Adrenal gland (tissue), 5 donors: ENCODE measurements around the gene TNFRSF11A.

Source experiments
- POLR2A ChIP-seq, 2 donors: fragments of 450-650 bp; IDR thresholded peaks; one replicate each; pipeline ENCODE4 v1.6.1; 2017; ENCODE audit warnings: antibody characterized with exemption in 2 of 2, mild to moderate bottlenecking in 2 of 2, moderate library complexity in 1 of 2
- TF ChIP-seq, protein P1 (sequence below), 6 experiments: fragments of 450-650 bp in 4 of 6; fragments of 200-600 bp in 2 of 6; sonication (generic) in 1 of 6; IDR thresholded peaks; 1 replicate in 5 of 6; 2 replicates in 1 of 6; pipeline versions ENCODE4 v1.5.1 to v1.8.0; 2016 to 2021; ENCODE audit warnings: antibody characterized with exemption in 6 of 6, mild to moderate bottlenecking in 2 of 6, moderate library complexity in 1 of 6
- donor health status: DM: no; HTN: no; CAD: no.

GRCh38 chr18:62301322-62301721 is 23.8 kb upstream of the TNFRSF11A start:
- no peak for TF ChIP-seq POLR2A (IDR thresholded peaks at IDR 0.05)
- TF ChIP-seq, protein P1, sequence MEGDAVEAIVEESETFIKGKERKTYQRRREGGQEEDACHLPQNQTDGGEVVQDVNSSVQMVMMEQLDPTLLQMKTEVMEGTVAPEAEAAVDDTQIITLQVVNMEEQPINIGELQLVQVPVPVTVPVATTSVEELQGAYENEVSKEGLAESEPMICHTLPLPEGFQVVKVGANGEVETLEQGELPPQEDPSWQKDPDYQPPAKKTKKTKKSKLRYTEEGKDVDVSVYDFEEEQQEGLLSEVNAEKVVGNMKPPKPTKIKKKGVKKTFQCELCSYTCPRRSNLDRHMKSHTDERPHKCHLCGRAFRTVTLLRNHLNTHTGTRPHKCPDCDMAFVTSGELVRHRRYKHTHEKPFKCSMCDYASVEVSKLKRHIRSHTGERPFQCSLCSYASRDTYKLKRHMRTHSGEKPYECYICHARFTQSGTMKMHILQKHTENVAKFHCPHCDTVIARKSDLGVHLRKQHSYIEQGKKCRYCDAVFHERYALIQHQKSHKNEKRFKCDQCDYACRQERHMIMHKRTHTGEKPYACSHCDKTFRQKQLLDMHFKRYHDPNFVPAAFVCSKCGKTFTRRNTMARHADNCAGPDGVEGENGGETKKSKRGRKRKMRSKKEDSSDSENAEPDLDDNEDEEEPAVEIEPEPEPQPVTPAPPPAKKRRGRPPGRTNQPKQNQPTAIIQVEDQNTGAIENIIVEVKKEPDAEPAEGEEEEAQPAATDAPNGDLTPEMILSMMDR (IDR thresholded peaks at IDR 0.05): no peak
